HEK293T (cell line): Measurements from ENCODE around the gene SPIRE1.

Experiments used
- CTCF ChIA-PET: fragments of 350-600 bp; formaldehyde crosslinking; extraction: SDS; loops from one replicate; lab custom pipeline; 2021; ENCODE audit warnings: antibody characterized with exemption, inconsistent platforms; lab: Yijun Ruan, JAX
- POLR2A ChIA-PET: fragments of 350-600 bp; formaldehyde crosslinking; extraction: SDS; loops from one replicate; lab custom pipeline; 2020; ENCODE audit warnings: antibody characterized with exemption, inconsistent platforms; lab: Yijun Ruan, JAX
- DNase-seq: peaks from one replicate; pipeline ENCODE4 v3.0.0; 2012; ENCODE audit warnings: mixed read lengths; ENCODE audit errors: extremely low spot score
- ARNT ChIP-seq: fragments of 450-650 bp; IDR thresholded peaks from 2 replicates; pipeline ENCODE4 v1.6.1; 2017; ENCODE audit warnings: mild to moderate bottlenecking
- BHLHE40 ChIP-seq: fragments of 450-650 bp; IDR thresholded peaks from 2 replicates; pipeline ENCODE4 v1.6.1; 2016; ENCODE audit warnings: mild to moderate bottlenecking, moderate library complexity, borderline replicate concordance
- CTBP1 ChIP-seq: fragments of 450-650 bp; IDR thresholded peaks from 2 replicates; pipeline ENCODE4 v1.6.1; 2016; ENCODE audit warnings: borderline replicate concordance
- ELF4 ChIP-seq: fragments of 450-650 bp; IDR thresholded peaks from 2 replicates; pipeline ENCODE4 v1.6.1; 2017; ENCODE audit warnings: antibody characterized with exemption
- FOXA1 ChIP-seq: fragments of 450-650 bp; IDR thresholded peaks from 2 replicates; pipeline ENCODE4 v1.6.1; 2016; ENCODE audit warnings: mild to moderate bottlenecking
- FOXK2 ChIP-seq: fragments of 450-650 bp; IDR thresholded peaks from 2 replicates; pipeline ENCODE4 v1.6.1; 2016; ENCODE audit warnings: mild to moderate bottlenecking
- FOXM1 ChIP-seq: fragments of 450-650 bp; IDR thresholded peaks from 2 replicates; pipeline ENCODE4 v1.6.1; 2017; ENCODE audit warnings: mild to moderate bottlenecking, borderline replicate concordance
- HDGF ChIP-seq: fragments of 450-650 bp; IDR thresholded peaks from 2 replicates; pipeline ENCODE4 v1.6.1; 2017; ENCODE audit warnings: antibody characterized with exemption, borderline replicate concordance
- L3MBTL2 ChIP-seq: fragments of 450-650 bp; conservative IDR thresholded peaks from 2 replicates; pipeline ENCODE4 v1.6.1; 2016; ENCODE audit warnings: mild to moderate bottlenecking
- LEF1 ChIP-seq: fragments of 450-650 bp; IDR thresholded peaks from 2 replicates; pipeline ENCODE4 v1.6.1; 2017; ENCODE audit warnings: mild to moderate bottlenecking, borderline replicate concordance
- NFRKB ChIP-seq: fragments of 450-650 bp; IDR thresholded peaks from 2 replicates; pipeline ENCODE4 v1.6.1; 2016; ENCODE audit warnings: mild to moderate bottlenecking, moderate library complexity
- SP1 ChIP-seq: fragments of 450-650 bp; IDR thresholded peaks from 2 replicates; pipeline ENCODE4 v1.6.1; 2017
- SUZ12 ChIP-seq: fragments of 450-650 bp; IDR thresholded peaks from 2 replicates; pipeline ENCODE4 v1.6.1; 2016; ENCODE audit warnings: mild to moderate bottlenecking
- TARDBP ChIP-seq: fragments of 450-650 bp; IDR thresholded peaks from 2 replicates; pipeline ENCODE4 v1.6.1; 2016
- ZNF384 ChIP-seq: fragments of 450-650 bp; IDR thresholded peaks from 2 replicates; pipeline ENCODE4 v1.6.1; 2016
- TF ChIP-seq, protein P1 (sequence below): fragments of 450-650 bp; IDR thresholded peaks from 2 replicates; pipeline ENCODE4 v1.6.1; 2016

The SPIRE1 gene

DNA sequence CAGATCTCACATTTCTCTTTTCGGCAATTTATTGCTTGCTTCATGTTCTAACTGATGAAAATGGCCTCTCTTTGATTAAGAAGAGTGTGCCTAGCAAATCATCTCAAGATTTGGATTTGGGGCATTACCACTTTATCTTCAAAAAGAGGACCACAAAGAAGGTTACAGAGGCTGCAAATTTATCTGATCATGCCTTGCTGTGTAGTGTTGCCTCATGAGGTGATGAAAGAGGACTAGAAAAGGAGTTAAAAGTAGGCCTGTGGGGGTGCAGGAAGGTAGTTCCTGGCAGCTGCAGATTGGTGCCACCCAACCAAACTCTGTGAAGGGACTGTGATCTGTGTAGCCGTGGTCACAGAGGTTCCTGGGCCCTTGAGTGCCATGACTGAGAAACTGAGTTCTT is 181.0 kb downstream of the SPIRE1 start:
- TF ChIP-seq LEF1 (no peak), HDGF (no peak), ZNF384 (no peak), TARDBP (no peak), FOXM1 (no peak), ARNT (no peak), SP1 (no peak), NFRKB (no peak), FOXK2 (no peak), BHLHE40 (no peak)
- TF ChIP-seq, protein P1, sequence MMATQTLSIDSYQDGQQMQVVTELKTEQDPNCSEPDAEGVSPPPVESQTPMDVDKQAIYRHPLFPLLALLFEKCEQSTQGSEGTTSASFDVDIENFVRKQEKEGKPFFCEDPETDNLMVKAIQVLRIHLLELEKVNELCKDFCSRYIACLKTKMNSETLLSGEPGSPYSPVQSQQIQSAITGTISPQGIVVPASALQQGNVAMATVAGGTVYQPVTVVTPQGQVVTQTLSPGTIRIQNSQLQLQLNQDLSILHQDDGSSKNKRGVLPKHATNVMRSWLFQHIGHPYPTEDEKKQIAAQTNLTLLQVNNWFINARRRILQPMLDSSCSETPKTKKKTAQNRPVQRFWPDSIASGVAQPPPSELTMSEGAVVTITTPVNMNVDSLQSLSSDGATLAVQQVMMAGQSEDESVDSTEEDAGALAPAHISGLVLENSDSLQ, result no peak
- no peak for DNase-seq
- POLR2A ChIA-PET, result no interaction called here
- CTCF ChIA-PET, result no interaction called here

DNA sequence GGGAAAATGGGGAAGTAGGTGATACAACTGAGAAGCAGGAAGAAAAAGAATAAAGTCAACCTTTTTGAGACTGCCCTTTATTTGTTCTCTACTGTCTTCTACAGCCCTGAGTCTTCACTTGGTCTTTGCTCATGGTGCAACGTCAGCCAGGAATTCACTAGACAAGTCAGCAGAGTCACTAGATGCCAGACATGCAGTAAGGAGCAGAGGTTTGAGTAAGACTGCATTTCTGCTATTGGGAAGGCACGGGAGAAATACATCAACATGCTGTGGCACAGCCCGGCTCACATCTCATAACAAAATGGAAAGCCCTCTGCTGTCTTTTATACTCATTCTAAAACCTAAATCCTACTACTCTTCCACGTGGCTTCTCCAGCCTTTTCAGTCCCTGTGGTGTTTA is 183.0 kb downstream of the SPIRE1 start:
- TF ChIP-seq TARDBP, result no peak
- ChIA-PET CTCF (no interaction called here), POLR2A (no interaction called here)
- no peak for DNase-seq

DNA sequence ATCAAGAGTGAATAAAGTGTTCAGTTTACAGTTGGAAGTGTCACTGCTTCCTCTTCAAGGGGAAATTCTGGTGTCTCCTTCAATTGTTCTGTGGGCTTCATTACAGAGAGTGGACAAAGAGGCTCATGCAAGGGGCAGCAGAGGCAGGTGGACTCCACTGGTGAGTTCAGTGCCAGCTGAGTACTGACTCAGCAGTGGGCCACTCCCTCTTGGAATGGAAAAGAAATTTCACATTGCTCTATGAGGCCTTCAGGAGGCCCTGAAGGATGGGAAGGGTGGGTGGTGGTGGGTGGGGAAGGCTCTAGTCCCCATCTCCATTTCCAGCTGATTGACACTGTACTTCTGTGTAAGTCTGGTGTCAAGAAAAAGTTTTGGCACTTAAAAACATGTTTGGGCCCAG is 183.8 kb downstream of the SPIRE1 start:
- TF ChIP-seq SUZ12, result no peak
- no peak for TF ChIP-seq NFRKB
- no peak for TF ChIP-seq CTBP1
- TF ChIP-seq FOXM1, result no peak
- TF ChIP-seq BHLHE40, result no peak
- TF ChIP-seq L3MBTL2, result no peak
- no peak for TF ChIP-seq SP1
- TF ChIP-seq FOXA1, result no peak
- CTCF ChIA-PET, result no interaction called here
- no peak for DNase-seq
- POLR2A ChIA-PET, result no interaction called here

DNA sequence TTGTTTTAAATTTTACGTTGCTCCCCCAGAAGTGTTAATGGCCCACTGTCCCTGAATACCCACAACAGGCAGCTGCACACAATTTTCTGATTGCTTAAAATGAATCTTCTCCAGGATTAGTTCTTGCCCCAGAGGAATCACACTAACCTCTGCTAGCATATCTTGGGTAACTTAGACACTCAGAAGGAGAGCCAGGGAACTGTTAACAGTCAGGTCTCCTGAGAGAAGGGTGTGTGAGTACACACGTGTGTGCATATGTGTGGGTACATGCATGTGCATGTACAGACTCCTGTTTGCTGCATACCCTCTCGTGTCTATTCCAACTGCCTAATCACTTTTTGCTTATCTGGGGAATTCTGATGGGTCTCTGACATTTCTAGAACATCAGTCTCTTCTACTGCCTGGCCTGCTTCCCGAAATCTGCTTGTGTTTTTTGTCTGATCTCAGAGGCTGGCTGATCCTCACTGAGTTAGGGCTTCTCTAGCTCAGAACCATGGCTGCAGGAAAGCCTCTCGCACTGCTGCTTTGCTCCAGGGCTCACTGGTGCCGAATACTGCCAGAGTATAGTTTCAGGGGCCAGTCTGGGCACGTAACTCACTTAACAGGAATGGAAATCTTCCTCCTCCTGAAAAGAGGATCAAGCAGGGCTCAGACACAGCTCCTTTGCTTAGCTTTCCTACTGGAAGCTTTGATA is 187.4 kb downstream of the SPIRE1 start:
- CTCF ChIA-PET, result interaction anchor here (0.6 kb wide), 1 partner anchor 41 kb away, joined by 3 read pairs; no protein-coding TSS in a partner anchor
- no peak for TF ChIP-seq FOXA1
- TF ChIP-seq BHLHE40, result no peak
- no peak for TF ChIP-seq TARDBP
- no peak for TF ChIP-seq CTBP1
- TF ChIP-seq, protein P1, result no peak
- TF ChIP-seq FOXK2, result no peak
- TF ChIP-seq LEF1, result no peak
- no peak for TF ChIP-seq ZNF384
- TF ChIP-seq FOXM1, result no peak
- no peak for TF ChIP-seq L3MBTL2
- no peak for TF ChIP-seq SP1
- TF ChIP-seq ELF4, result no peak
- POLR2A ChIA-PET, result no interaction called here
- DNase-seq, result no peak

DNA sequence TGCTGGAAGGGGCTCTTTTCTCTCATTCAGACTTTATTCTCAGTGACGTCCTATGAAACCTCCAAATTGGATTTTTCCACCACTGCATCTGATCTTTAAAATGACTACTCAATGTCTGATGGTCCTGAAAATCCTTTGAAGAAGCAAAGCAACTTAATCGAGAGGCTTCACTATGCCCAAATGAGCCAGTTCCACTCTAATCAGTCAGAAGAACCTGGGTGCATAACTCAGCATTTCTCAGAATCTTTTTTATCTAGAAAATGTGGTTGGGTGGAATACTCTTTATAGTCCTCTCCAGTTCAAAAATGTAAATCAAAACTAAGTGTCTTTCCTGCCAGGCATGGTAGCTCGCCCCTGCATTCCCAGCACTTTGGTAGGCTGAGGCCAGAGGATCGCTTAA is 189.5 kb downstream of the SPIRE1 start:
- DNase-seq, result no peak
- no peak for TF ChIP-seq ARNT
- no peak for TF ChIP-seq HDGF
- no peak for TF ChIP-seq NFRKB
- TF ChIP-seq, protein P1, result no peak
- TF ChIP-seq TARDBP, result no peak
- no peak for TF ChIP-seq LEF1
- TF ChIP-seq SUZ12, result no peak
- TF ChIP-seq ELF4, result no peak
- no peak for TF ChIP-seq FOXK2
- POLR2A ChIA-PET, result no interaction called here
- CTCF ChIA-PET, result no interaction called here

DNA sequence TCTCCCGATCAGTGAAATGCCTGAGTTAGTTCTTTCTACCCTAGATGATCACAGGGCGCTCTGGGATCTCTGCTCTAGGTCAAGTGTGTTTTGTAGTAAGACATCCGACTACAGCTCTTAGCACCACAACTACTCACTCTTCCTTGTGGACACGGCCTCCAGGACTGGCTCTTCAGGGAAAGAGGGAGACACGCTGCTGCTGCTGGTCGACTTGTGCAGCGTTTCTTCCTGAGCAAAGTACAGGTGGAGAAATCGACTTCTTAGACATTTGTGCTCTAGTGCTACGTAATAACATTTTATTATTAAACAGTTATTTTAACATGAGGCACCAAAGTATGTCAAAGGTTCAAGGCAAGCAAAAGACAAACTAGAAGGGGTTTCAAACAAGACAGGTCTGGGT is 193.2 kb downstream of the SPIRE1 start:
- ChIA-PET POLR2A (no interaction called here), CTCF (no interaction called here)
- TF ChIP-seq SP1 (no peak), L3MBTL2 (no peak), NFRKB (no peak), ARNT (no peak), CTBP1 (no peak), ZNF384 (no peak)
- no peak for DNase-seq

DNA sequence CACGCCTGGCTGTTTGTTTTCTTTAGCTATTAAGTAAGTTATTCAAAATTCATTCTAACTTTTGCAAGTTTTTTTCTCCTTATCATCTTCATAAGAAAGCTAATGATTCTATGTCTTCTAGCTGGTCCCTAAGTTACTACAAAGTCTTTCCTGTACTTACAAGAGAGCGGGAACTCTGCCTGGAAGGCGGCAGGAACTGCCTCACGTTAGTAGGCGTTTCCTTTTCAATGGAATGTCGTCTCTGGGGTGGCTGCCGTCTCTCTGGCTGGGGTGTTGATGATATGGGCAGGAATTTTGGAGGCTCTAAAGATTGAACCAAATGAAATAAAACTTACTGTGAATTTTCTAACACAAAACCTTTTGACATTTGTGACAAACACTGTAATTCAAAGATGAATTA is 194.7 kb downstream of the SPIRE1 start:
- no peak for TF ChIP-seq NFRKB
- TF ChIP-seq FOXK2, result no peak
- no peak for TF ChIP-seq HDGF
- TF ChIP-seq L3MBTL2, result no peak
- no peak for TF ChIP-seq SUZ12
- no peak for TF ChIP-seq CTBP1
- TF ChIP-seq ZNF384, result no peak
- TF ChIP-seq FOXA1, result no peak
- no peak for TF ChIP-seq TARDBP
- ChIA-PET CTCF (interaction anchor here (0.5 kb wide), 1 partner anchor 18 kb away, joined by 7 read pairs; no protein-coding TSS in a partner anchor), POLR2A (no interaction called here)
- no peak for DNase-seq
